ENCODE results near the gene TRAF5.
A peak's percentile ranks its signal among the peaks of the same experiment; 100 is the strongest.
"Not testable (repeated sequence)": the region's sequence is repeated elsewhere in the genome, so short reads cannot be mapped to it uniquely, and the experiment has no call there.

The TRAF5 gene

DNA sequence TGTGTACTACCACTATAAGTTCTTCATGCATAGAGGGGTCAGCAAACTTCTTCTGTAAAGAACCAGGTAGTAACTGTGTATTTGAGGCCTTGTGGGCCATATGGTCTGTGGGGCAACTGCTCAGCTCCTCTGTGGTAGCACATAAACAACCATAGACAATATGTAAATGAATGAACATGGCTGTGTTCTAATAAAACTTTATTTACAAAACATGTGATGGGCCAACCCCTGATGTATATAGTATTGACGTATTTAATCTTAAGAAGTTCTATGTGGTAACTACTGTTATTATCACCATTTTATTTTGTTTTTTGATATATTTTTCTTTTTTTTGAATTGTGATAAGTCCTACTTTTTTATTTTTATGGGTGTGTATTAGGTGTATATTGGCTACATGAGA is 15.4 kb downstream of the TRAF5 start:
- FAIRE-seq (no peak), DNase-seq (ENCODE audit: extremely low spot score, insufficient read length, low read depth) (no peak)

DNA sequence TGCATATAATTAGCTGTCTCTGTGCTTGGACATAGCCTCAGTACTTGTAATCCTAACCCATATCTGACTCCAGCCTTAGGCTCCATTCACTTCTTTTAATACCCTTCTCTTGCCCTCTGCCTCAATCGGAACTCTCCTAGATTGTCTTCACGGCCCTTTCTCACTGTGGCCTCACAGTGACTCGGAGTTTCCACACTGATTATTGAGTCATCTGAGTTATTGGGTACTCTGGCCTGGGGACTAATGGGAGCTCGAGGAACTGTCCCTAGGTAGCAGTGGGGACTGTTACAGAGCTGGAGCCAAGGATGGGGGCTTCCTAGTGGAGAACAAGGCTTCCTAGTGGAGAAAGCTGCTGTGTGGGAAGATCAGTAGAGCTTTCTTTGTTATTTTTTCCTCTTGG is 17.0 kb downstream of the TRAF5 start:
- DNase-seq (ENCODE audit: extremely low spot score, insufficient read length, low read depth) (no peak), FAIRE-seq (no peak)

DNA sequence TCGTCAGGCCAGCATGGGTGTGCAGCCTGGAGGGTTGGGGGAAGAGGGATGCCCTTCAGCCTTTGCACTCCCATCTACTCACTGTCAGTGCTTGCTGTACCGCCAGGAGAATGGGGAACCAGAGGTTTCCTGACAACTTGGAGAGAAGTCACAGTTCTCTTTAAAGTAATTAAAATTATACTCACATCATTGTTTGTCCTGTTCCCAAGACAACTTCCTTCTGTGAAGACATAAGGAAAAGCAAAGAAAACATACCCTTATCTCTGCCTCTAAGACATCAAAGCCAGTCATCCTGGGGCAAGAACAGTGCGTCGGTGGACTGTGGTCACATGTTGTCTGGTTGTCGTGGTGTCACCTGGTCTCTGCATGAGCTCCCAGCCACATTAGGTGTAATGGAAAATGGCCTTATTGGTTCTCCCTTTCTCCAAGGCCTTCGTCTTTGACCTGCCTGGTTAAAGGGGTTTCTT is 17.6 kb downstream of the TRAF5 start:
- FAIRE-seq = no peak

DNA sequence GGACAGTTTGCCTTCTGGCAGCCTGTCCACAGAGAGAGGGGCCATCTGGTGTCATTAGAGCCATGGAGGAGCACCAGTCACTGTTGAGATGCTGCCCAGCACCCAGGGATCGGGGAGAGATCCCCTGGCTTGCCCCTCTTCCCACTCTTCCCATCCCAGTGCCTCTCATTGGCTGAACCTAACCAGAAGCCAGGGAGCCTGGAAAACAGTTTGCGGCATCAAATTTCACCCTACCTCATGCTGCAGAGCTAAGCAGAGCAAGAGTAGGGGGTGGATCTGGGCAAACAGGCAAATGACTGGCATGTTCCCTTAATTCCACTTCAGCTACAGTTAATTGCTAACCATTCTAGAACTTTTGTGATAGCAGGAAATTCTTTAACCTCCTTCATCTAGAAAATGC is 19.1 kb downstream of the TRAF5 start:
- no peak for DNase-seq (ENCODE audit: extremely low spot score, insufficient read length, low read depth)
- FAIRE-seq = no peak

More for the DNA sequence above, 17.6 kb downstream of the TRAF5 start:
- DNase-seq (ENCODE audit: extremely low spot score, insufficient read length, low read depth) = no peak

DNA sequence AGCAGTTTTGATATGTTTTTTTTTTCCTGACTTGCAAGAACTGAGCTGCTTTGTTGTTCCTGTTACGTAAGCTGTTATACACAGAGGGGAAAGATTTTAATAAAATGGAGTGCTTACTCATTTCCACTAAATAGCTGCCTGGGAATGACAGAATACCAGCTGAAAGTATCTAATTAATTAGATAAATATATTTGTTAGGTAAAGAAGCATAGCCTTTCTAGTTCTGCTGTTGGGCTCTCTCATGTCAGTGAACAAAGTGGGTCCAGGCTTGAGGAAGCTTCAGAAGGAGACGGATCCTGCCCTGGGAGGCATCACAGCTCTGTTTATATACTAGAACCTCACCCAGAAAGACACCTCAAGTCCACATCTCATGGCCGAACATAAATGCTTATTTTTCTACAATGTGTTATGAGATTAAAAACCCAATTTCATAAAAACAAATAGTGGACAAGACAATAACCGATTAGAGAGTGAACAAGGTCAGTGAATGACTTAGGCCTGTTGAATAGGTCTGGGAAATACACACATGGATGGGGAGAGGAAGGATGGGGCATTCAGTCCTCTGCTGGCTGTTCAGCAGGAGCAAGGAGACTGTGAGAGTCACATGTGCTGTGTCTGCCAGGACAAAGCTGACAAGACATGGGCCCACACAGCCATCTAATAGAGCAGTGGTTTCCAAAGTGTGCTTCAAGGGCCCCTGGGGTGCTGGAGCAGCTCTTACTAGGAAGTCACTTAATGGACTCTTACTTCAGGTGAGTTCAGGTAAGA is 20.6 kb downstream of the TRAF5 start:
- DNase-seq (ENCODE audit: extremely low spot score, insufficient read length, low read depth) = no peak
- no peak for FAIRE-seq

DNA sequence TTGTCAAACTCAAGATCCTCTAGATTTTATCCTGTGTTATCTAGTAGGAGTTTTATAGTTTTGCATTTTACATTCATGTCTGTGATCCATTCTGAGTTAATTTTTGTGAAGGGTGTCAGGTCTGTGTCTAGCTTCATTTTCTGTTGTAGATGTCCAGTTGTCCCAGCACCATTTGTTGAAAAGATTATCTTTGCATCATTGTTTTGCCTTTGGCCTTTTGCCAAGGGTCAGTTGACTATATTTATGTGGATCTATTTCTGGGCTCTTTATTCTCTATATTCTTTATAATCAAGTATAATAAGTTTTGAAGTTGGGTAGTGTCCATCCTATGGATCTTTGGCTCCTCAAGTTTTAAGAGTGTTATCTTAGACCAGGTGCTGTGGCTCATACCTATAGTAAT is 21.9 kb downstream of the TRAF5 start:
- no peak for FAIRE-seq
- no peak for DNase-seq (ENCODE audit: extremely low spot score, insufficient read length, low read depth)

DNA sequence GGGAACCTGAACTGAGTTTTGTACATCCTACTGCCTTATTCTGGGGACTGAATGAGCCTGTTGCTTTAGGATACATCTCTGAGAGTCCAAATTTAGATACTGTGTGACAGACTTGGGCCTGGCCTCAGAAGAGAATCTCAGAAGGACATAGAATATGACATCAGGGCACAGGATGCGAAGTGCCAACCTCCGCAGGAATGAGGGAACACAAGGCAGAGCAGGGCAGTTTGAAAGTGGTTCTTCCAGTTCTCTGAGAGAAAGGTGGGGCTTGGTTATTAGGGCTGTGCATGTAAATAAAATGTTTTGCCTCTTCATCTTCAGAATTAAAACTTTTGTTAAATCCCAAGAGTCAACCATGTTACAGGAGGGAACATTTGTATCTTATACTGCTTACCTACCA is 23.1 kb downstream of the TRAF5 start:
- DNase-seq (ENCODE audit: extremely low spot score, insufficient read length, low read depth) (no peak), FAIRE-seq (no peak)

DNA sequence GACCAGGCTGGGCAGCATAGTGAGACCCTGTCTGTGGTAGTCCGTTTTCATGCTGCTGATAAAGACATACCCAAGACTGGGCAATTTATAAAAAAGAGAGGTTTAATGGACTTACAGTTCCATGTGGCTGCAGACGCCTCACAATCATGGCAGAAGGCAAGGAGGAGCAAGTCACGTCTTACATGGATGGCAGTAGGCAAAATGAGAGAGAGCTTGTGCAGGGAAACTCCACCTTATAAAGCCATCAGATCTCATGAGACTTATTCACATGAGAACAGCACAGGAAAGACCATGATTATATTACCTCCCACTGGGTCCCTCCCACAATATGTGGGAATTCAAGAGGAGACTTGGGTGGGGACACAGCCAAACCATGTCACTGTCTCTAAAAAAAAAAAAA is 25.4 kb downstream of the TRAF5 start:
- DNase-seq (ENCODE audit: extremely low spot score, insufficient read length, low read depth); FAIRE-seq: not testable (repeated sequence)

DNA sequence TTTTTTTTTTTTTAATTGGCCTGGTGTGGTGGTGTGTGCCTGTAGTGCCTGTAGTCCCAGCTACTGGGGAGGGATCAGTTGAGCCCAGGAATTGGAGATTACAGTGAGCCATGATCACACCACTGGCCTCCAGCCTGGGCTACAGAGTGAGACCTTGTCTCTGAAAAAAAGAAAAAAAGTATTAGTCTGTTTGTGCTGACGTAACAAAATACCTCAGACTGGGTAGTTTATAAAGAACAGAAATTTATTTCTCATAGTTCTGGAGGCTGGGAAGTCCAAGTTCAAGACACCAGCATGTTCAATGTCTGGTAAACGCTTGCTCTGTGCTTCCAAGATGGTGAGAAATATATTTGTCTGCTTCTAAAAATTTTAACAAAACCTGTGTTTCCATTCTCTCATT is 25.8 kb downstream of the TRAF5 start:
- FAIRE-seq (no peak), DNase-seq (ENCODE audit: extremely low spot score, insufficient read length, low read depth) (no peak)

DNA sequence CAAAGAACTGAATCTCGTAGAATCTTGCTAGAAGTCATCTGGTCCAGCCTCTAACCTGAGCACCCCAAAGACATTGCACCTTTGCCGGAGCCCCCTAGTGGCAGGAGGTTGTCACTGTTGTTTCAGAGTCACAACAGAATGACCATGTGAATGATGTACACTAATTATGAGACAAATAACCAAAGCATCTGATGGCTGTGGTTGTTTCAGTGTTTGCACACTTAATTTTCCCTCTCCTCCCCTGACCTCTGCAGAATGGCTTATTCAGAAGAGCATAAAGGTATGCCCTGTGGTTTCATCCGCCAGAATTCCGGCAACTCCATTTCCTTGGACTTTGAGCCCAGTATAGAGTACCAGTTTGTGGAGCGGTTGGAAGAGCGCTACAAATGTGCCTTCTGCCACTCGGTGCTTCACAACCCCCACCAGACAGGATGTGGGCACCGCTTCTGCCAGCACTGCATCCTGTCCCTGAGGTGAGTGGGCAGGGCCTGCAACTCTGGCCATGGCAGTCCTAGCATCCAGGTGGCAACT is 26.4 kb downstream of the TRAF5 start:
- peak; percentile 68 for FAIRE-seq
- no peak for DNase-seq (ENCODE audit: extremely low spot score, insufficient read length, low read depth)

DNA sequence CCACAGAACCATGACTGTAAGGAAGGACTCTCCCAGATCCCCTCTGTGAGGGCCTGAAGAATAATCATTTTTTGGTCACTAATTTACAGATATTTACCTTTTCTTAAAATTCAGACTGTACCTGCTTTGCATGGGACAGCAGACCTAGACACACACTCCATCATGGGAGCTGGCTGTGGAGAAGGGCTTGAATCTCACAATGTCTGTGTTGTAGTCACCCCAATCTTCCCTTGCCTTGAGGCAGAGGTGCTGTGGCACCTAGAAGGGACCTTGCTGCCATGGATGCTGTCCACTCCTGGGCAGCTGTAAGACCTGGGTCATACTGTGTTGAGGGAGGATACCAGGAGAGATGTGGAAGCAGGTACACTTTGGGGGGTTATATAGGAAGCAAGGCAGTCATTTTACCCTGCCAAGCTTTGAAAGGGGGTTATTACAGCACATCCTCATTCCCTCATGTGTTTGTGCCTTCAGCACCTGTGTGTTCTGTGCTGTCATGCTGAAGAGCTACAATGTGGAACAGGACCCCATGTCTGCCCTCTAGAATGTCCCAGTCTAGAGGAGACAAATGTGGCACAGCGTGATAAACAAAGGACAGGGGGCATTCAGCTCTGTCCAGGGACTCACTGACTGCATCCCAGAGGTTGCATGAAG is 27.1 kb downstream of the TRAF5 start:
- FAIRE-seq = no peak

DNA sequence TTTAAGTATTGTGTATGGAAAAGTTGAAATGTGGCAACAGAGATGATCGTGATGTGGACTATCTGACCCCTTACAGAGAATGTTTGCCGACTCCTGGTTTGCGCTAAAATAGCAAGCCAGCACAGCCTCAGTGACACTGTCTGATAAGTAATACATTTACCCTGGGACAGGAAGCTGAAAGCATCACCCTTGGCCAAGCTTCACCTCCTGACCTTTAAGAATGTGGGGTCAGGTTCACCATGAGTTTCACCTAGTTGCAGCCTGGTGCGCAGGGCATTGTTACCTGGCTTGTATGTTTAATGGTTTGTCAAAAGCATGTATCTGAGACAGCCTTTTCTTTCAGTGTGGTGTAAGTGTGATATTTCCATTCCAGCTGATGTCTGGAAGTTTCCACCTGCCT is 29.2 kb downstream of the TRAF5 start:
- FAIRE-seq = no peak

More for the DNA sequence above, 27.1 kb downstream of the TRAF5 start:
- DNase-seq (ENCODE audit: extremely low spot score, insufficient read length, low read depth) = no peak

DNA sequence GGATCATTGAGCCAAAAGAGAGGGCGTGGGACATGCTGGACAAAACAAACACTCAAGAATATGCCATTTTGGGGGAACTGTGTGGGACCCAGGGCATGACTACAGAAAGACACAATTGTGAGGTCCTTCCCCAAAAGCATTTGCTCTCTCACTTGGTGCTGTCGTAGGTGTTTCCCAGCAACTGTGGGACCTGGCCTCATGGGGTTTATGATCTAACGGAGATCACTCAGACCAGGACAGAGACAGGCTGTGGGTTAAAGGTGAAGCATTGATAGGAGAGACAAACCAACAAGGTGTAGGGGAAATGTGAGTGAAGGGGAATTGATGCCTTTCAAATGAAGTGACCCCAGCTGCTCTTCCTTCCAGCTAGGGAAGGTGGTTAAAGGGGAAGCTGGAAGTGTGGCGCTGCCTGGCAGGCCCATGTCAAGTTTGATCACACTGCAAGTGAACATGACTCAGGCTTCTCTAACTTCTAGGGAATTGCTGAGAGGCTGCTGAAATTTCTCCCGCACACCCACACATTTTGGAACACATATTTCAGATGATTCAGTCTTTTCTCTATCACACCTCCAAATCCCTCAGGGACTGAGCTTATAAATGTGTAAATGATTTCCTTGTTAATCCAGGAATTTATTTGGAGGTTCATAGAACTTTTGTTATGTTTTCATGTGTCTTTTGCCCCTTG is 30.2 kb downstream of the TRAF5 start:
- no peak for DNase-seq (ENCODE audit: extremely low spot score, insufficient read length, low read depth)
- FAIRE-seq = no peak

More for the DNA sequence above, 29.2 kb downstream of the TRAF5 start:
- no peak for DNase-seq (ENCODE audit: extremely low spot score, insufficient read length, low read depth)

DNA sequence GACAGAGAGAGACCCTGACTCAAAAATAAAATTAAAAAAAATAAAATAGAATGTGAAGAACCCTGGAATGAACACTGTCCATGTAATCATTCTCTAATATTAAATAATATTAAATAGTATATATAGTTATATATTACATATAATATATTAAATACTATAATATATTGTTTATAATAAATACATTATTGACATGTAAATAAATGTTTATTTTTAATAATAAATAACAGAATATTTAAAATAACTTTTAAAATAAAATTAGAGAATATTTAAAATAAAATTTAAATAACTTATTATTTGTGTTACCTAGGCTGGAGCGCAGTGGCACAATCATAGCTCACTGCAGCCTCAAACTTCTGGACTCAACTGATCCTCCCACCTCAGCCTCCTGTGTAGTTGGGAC is 32.1 kb downstream of the TRAF5 start:
- FAIRE-seq (no peak), DNase-seq (ENCODE audit: extremely low spot score, insufficient read length, low read depth) (no peak)

DNA sequence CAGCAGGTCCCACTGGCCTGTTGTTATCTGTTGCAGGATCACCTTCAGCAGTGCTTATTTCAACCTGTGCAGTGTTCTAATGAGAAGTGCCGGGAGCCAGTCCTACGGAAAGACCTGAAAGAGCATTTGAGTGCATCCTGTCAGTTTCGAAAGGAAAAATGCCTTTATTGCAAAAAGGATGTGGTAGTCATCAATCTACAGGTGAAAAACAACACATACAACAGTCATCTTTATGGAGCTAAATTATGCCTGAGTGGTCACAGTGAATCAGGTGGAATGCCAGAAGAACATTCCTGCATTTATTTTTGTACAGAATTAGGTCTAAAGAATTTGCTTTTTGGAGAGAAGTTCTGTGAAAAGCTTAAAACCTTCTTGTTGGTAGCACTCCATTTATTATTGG is 33.2 kb downstream of the TRAF5 start:
- DNase-seq (ENCODE audit: extremely low spot score, insufficient read length, low read depth) (no peak), FAIRE-seq (no peak)

DNA sequence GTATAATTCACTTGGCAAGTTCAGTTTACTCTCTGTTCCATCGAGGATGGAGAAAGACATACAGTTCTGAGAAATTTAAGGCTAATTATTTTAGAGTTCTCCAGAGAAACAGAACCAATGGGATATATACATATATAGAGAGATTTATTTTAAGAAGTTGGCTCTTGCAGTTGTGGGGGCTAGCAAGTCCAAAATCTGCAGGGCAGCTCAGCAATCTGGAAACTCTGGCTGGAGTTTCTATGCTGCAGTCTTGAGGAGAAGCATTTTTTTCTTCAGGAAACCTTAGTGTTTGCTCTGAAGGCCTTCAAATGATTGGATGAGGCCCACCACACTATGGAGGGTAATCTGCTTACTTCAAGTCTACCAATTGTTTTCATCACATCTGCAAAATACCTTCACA is 34.6 kb downstream of the TRAF5 start:
- DNase-seq (ENCODE audit: extremely low spot score, insufficient read length, low read depth) = no peak
- no peak for FAIRE-seq

DNA sequence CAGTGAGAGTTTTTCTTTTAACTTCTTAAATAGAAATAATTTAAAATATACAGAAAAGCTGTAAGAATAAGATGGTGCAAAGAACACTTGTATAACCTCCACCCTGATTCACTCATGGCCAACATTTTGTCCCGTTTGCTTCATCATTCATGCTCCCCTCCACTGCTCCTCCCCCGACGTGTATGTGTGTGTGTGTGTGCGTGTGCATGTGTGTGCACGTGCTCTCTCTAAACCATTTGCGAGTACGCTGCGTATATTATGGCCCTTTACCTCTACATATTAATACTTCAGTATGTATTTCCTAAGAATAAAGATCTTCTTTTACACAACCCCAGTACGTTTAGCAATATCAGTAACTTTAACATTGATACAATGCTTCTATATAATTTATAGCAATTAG is 43.0 kb downstream of the TRAF5 start:
- no peak for FAIRE-seq
- DNase-seq (ENCODE audit: extremely low spot score, insufficient read length, low read depth) = no peak

DNA sequence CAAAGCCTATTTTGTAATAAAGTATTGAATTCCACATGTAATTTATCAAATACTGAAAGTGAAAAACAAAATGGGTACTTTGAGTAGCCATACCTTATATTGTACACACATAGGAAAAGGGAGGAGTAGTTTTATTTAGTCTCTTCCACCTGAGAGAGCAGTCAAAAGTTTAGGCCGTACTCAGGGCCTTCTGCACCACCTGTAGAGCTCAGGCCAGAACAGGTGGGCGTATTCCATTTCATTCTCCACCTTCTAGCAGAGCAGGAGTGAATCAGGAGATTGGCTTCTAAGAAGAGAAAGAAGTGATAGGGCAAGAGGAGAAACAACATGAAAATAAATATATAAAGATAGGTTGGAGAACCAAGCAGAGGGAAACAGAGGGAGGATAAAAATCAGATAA is 44.0 kb downstream of the TRAF5 start:
- DNase-seq (ENCODE audit: extremely low spot score, insufficient read length, low read depth) = no peak
- FAIRE-seq = no peak

DNA sequence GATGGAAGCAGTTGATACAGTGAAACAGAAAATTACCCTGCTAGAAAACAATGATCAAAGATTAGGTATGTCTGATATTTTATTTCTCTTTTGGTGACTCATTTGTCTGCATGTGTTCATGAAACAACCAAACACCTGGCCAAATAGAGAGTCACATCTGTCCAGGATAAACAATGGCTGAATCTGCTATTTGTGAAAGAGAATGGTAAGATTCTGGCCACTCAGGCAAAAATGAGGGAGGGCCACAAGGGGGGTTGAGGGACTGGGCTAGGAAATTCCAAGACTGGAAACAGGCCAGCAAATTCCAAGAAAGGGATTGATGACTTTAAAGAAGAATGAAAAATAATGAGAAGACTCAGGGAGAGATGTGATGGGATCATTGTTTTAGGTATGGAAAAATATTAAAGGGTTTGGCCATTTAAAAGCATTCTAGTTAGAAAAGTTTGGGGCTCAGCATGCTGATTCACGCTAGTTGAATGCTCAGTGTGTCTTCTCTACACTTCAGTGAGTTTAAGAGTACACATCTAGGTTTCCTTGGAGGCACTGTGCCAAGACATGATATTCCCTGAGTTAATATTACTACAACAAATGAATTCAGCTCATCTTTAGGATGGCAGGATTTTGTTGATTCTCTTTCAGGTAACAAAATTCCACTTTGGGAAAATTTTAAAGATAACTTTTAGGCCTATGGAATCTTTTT is 44.9 kb downstream of the TRAF5 start:
- no peak for FAIRE-seq
- DNase-seq (ENCODE audit: extremely low spot score, insufficient read length, low read depth) = no peak

DNA sequence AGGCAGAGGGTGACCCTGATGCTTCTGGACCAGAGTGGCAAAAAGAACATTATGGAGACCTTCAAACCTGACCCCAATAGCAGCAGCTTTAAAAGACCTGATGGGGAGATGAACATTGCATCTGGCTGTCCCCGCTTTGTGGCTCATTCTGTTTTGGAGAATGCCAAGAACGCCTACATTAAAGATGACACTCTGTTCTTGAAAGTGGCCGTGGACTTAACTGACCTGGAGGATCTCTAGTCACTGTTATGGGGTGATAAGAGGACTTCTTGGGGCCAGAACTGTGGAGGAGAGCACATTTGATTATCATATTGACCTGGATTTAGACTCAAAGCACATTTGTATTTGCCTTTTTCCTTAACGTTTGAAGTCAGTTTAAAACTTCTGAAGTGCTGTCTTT is 45.8 kb downstream of the TRAF5 start:
- FAIRE-seq (no peak), DNase-seq (ENCODE audit: extremely low spot score, insufficient read length, low read depth) (no peak)
